Mammary epithelial cell (primary cell): ENCODE measurements around the gene PURA.

Source experiments
- CTCF ChIP-seq, 2 donors: IDR thresholded peaks in 1 of 2; conservative IDR thresholded peaks in 1 of 2; 2 replicates each; pipeline ENCODE4 v1.5.1; 2011 to 2012; ENCODE audit warnings: inconsistent platforms in 2 of 2, low read length in 2 of 2, mild to moderate bottlenecking in 2 of 2, control low read depth in 1 of 2, low read depth in 1 of 2; ENCODE audit not compliant: insufficient read depth in 1 of 2; ENCODE audit errors: extremely low read depth in 1 of 2
- EZH2 ChIP-seq: IDR thresholded peaks from 2 replicates; pipeline ENCODE4 v1.6.1; 2012; ENCODE audit warnings: low read length, inconsistent platforms, borderline replicate concordance

DNA sequence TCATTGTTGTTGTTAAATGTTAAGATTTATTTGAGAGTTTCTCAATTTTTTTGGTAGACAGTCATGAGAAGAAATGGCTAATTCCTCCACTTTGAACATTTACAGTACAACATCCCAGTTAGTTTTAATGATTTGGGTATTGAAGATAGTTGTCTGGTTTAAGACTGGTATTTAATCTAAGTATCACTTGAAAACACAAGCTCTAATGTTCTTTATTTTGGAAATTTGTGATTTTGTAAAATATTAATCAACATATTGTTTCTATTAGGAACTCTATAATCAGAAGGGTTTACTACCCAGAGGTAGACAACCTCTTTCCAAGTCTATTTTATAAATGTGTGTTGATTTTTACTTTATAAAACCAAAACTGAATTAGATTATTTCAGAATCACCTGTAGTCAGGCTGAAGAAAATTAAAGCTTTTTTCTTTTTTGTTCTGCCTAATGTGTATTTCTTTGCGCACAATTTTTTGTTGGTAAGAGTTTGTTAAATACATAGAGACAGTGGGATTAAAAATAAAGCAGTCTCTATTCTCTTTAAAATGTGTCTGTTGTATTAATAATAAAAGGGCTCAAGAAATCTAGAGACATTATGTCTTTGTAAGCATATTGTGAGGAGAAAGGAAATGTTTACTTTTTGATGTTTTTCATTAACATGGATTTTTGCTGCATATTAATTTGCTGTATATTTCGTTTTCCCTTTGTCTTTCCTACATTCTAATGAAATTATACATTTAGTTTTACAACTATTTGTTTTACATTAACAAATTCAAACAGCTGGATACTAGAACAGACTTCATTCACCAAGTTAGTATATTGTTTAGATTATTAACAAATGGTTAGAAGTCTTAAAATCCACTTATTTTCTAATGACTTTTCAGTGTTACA is 3.9 kb upstream of the PURA start:
- no peak for TF ChIP-seq CTCF (conservative IDR thresholded peaks at IDR 0.05 in 1 of 2, IDR thresholded peaks at IDR 0.05 in 1 of 2; ENCODE audit: extremely low read depth in 1 of 2, insufficient read depth in 1 of 2, low read depth in 1 of 2, low read length in 2 of 2)
- no peak for TF ChIP-seq EZH2
